ENCODE data around the gene ERMARD.

Gene ERMARD

GRCh38 chr6:169738204-169738975, 13.0 kb upstream of the ERMARD start:
- DNase-seq (ENCODE audit: extremely low read depth, low read depth), result no peak
- H3K4me3 ChIP-seq (replicated peaks; ENCODE audit: low read depth, low read length), result no peak overlapping the region
- no peak for TF ChIP-seq CTCF (IDR thresholded peaks at IDR 0.05; ENCODE audit: low read depth, low read length, missing control alignments)

GRCh38 chr6:169738976-169739529, 12.4 kb upstream of the ERMARD start:
- TF ChIP-seq CTCF (IDR thresholded peaks at IDR 0.05; ENCODE audit: low read depth, low read length, missing control alignments), result no peak
- DNase-seq (ENCODE audit: extremely low read depth, low read depth), result no peak
- H3K4me3 ChIP-seq (replicated peaks; ENCODE audit: low read depth, low read length), result no peak overlapping the region

GRCh38 chr6:169741344-169741743, 10.1 kb upstream of the ERMARD start:
- no peak overlapping the region for H3K4me3 ChIP-seq (replicated peaks; ENCODE audit: low read depth, low read length)
- no peak for DNase-seq (ENCODE audit: extremely low read depth, low read depth)
- no peak for TF ChIP-seq CTCF (IDR thresholded peaks at IDR 0.05; ENCODE audit: low read depth, low read length, missing control alignments)

GRCh38 chr6:169745405-169745804, 6.0 kb upstream of the ERMARD start:
- DNase-seq (ENCODE audit: extremely low read depth, low read depth), result no peak
- H3K4me3 ChIP-seq (replicated peaks; ENCODE audit: low read depth, low read length), result no peak overlapping the region
- no peak for TF ChIP-seq CTCF (IDR thresholded peaks at IDR 0.05; ENCODE audit: low read depth, low read length, missing control alignments)

- TF ChIP-seq CTCF (IDR thresholded peaks at IDR 0.05; ENCODE audit: low read depth, low read length, missing control alignments), result no peak
- H3K4me3 ChIP-seq (replicated peaks; ENCODE audit: low read depth, low read length), result no peak overlapping the region
- DNase-seq (ENCODE audit: extremely low read depth, low read depth), result no peak
Measured at GRCh38 chr6:169746556-169746955, 4.9 kb upstream of the ERMARD start.

GRCh38 chr6:169752074-169752623, 727 bp downstream of the ERMARD start:
- no peak for DNase-seq (ENCODE audit: extremely low read depth, low read depth)
- H3K4me3 ChIP-seq (replicated peaks; ENCODE audit: low read depth, low read length), result peak overlapping the region; percentile 88
- no peak for TF ChIP-seq CTCF (IDR thresholded peaks at IDR 0.05; ENCODE audit: low read depth, low read length, missing control alignments)
